Right lobe of liver (tissue), 4 donors: ENCODE results near the gene COL3A1.

Experiments used
- CTCF ChIP-seq, 4 donors: fragments of 200-600 bp in 3 of 4; fragments of 450-650 bp in 1 of 4; IDR thresholded peaks; one replicate each; pipeline versions ENCODE4 v1.5.1 to v1.8.0; 2016 to 2022; ENCODE audit warnings: antibody characterized with exemption in 4 of 4, mild to moderate bottlenecking in 2 of 4
- POLR2A ChIP-seq: fragments of 450-650 bp; IDR thresholded peaks from one replicate; pipeline ENCODE4 v1.6.1; 2017; ENCODE audit warnings: antibody characterized with exemption, mild to moderate bottlenecking
- donor health status: DM: no; HTN: no; CAD: no.
- donor health status: DM: no; HTN: no; CAD: no.
- donor health status: DM: no; HTN: yes; CAD: no.

GRCh38 chr2:188977317-188977716 is 3.1 kb downstream of the COL3A1 start:
- TF ChIP-seq CTCF (IDR thresholded peaks at IDR 0.05) (no peak), POLR2A (no peak)
